ENCODE data around the gene PIRT. TPM values are rescaled to one million over a fixed set of nuclear protein-coding genes. Genes with fewer than 3 reads are reported as not detected.
A peak's percentile ranks its signal among the peaks of the same experiment; 100 is the strongest.

The PIRT gene
- total RNA-seq, 1 donor from 2014 or later = not detected

DNA sequence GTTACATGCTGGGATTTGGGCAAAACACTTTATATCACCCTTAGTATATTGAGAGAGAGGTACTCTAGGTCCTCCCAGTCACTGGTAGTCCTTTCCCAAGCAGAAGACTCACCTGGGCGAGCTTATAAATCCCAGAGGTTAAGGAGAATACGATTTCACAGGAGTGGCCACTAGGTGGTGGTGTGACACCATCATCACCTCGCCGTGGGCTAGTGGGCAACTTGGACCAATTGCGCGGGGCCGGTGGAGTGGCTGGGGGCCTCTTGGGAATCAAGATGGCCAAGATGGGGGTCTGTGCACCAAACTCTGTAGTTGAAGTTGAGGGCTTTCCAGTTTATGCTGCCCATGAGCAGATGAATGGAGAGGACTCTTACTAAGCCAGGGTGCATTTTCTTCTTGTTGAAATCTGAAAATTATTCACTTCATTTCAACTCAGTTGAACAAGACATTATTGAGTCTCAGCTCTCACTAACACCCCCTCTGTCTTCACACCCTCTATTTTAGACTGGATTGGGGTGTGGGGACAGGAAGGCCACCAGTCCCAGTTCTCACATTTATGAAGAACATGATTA, 38.2 kb upstream of the PIRT start:
- no peak for FAIRE-seq
- peak; percentile 4 for DNase-seq (ENCODE audit: low read depth)
- H3K36me3 ChIP-seq (ENCODE audit: insufficient read depth, low read length) = no peaks in the 10 kb centered on the region
- no peaks in the 10 kb centered on the region for H3K27me3 ChIP-seq (ENCODE audit: insufficient read depth, low read length)
- H3K4me1 ChIP-seq (ENCODE audit: insufficient read depth, low read length) = no peaks in the 10 kb centered on the region
- no peaks in the 10 kb centered on the region for H3K9me3 ChIP-seq (ENCODE audit: insufficient read depth, low read depth, low read length)
- Mint-ChIP-seq H3K27me3 (ENCODE audit: low read depth, unreplicated experiment) (peaks cover 9% of the 10 kb centered on the region), H3K9me3 (ENCODE audit: unreplicated experiment) (peaks cover 3% of the 10 kb centered on the region), H3K4me3 (ENCODE audit: unreplicated experiment) (no peak overlapping the region), H3K36me3 (ENCODE audit: low read depth, unreplicated experiment) (no peaks in the 10 kb centered on the region), H3K4me1 (ENCODE audit: low read depth, unreplicated experiment) (no peaks in the 10 kb centered on the region), H3K27ac (ENCODE audit: unreplicated experiment) (no peak overlapping the region)
- H4K20me1 ChIP-seq (ENCODE audit: insufficient read depth, low read length) = no peaks in the 10 kb centered on the region
- H3K4me2 ChIP-seq (ENCODE audit: low read length) = no peak overlapping the region
- H2AFZ ChIP-seq (ENCODE audit: low read depth, low read length) = no peak overlapping the region
- no peak overlapping the region for H3K9ac ChIP-seq (ENCODE audit: low read length)
- no peak overlapping the region for H3K4me3 ChIP-seq (ENCODE audit: insufficient read depth, low read depth, low read length)
- no peak for TF ChIP-seq EZH2 (IDR thresholded peaks at IDR 0.05; ENCODE audit: insufficient read depth, low read length)
- TF ChIP-seq, protein P1, sequence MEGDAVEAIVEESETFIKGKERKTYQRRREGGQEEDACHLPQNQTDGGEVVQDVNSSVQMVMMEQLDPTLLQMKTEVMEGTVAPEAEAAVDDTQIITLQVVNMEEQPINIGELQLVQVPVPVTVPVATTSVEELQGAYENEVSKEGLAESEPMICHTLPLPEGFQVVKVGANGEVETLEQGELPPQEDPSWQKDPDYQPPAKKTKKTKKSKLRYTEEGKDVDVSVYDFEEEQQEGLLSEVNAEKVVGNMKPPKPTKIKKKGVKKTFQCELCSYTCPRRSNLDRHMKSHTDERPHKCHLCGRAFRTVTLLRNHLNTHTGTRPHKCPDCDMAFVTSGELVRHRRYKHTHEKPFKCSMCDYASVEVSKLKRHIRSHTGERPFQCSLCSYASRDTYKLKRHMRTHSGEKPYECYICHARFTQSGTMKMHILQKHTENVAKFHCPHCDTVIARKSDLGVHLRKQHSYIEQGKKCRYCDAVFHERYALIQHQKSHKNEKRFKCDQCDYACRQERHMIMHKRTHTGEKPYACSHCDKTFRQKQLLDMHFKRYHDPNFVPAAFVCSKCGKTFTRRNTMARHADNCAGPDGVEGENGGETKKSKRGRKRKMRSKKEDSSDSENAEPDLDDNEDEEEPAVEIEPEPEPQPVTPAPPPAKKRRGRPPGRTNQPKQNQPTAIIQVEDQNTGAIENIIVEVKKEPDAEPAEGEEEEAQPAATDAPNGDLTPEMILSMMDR (IDR thresholded peaks at IDR 0.05; ENCODE audit: insufficient read depth, low read depth, low read length) = peak; percentile 45
- no peak overlapping the region for H3K27ac ChIP-seq (ENCODE audit: low read depth, low read length)
- H3K79me2 ChIP-seq (ENCODE audit: insufficient read depth, low read length) = no peaks in the 10 kb centered on the region

DNA sequence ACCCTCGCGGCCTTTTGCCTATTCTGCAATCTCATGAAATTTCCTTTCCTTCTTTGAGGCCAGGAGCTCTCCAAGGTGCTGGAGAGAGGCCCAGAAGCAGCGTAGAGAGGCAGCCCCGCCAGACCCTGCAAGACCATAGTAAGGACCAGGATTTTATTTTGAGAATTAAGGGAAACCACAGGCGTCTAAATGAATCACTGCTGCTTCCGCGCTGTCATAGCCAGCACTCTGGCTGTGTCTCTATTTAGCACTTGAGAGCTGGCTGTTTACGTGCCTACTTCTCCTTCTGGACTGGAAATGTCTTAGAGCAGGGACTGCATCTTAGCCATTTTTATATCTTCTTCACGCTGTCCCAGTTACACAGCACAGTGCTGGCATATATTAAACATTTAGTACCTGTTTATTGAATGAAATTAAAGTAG, 37.6 kb upstream of the PIRT start:
- DNase-seq (ENCODE audit: low read depth) (no peak), FAIRE-seq (no peak)
- no peaks in the 10 kb centered on the region for H3K9me3 ChIP-seq (ENCODE audit: insufficient read depth, low read depth, low read length)

DNA sequence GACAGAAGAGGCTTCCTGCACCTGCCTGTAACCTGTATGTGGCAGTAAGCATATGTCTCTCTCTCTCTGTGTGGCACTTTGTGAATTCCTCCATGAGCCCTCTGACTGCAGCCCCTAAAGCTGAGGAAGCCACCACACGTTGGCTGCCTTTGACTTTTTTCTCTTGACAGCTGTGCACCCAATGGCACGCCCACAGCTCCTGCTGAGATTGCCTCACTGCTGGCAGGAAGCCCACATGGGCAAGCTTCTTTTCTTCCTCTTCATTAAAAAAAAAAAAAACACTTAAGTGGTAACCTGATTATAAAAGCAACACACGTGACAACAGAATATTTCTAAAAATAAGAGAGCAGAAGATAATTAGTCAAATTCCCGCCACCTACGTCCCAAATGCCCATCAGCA, 34.0 kb upstream of the PIRT start:
- Histone ChIP-seq H2AFZ (ENCODE audit: low read depth, low read length) (no peak overlapping the region), H3K4me2 (ENCODE audit: low read length) (no peak overlapping the region), H3K36me3 (ENCODE audit: insufficient read depth, low read length) (no peaks in the 10 kb centered on the region), H3K27me3 (ENCODE audit: insufficient read depth, low read length) (no peaks in the 10 kb centered on the region), H3K4me1 (ENCODE audit: insufficient read depth, low read length) (no peaks in the 10 kb centered on the region), H3K9ac (ENCODE audit: low read length) (no peak overlapping the region), H3K79me2 (ENCODE audit: insufficient read depth, low read length) (no peaks in the 10 kb centered on the region), H3K27ac (ENCODE audit: low read depth, low read length) (no peak overlapping the region), H3K4me3 (ENCODE audit: insufficient read depth, low read depth, low read length) (no peak overlapping the region), H4K20me1 (ENCODE audit: insufficient read depth, low read length) (no peaks in the 10 kb centered on the region), H3K9me3 (ENCODE audit: insufficient read depth, low read depth, low read length) (no peaks in the 10 kb centered on the region)
- Mint-ChIP-seq H3K9me3 (ENCODE audit: unreplicated experiment) (peaks cover 9% of the 10 kb centered on the region), H3K27ac (ENCODE audit: unreplicated experiment) (no peak overlapping the region), H3K36me3 (ENCODE audit: low read depth, unreplicated experiment) (no peaks in the 10 kb centered on the region), H3K27me3 (ENCODE audit: low read depth, unreplicated experiment) (peaks cover 6% of the 10 kb centered on the region), H3K4me1 (ENCODE audit: low read depth, unreplicated experiment) (no peaks in the 10 kb centered on the region), H3K4me3 (ENCODE audit: unreplicated experiment) (no peak overlapping the region)
- DNase-seq (ENCODE audit: low read depth) (no peak), FAIRE-seq (no peak)
- no peak for TF ChIP-seq EZH2 (IDR thresholded peaks at IDR 0.05; ENCODE audit: insufficient read depth, low read length)
- TF ChIP-seq, protein P1 (IDR thresholded peaks at IDR 0.05; ENCODE audit: insufficient read depth, low read depth, low read length) = no peak

More for the DNA sequence above, 37.6 kb upstream of the PIRT start:
- Mint-ChIP-seq H3K36me3 (ENCODE audit: low read depth, unreplicated experiment) (no peaks in the 10 kb centered on the region), H3K4me1 (ENCODE audit: low read depth, unreplicated experiment) (no peaks in the 10 kb centered on the region), H3K27me3 (ENCODE audit: low read depth, unreplicated experiment) (peaks cover 9% of the 10 kb centered on the region), H3K9me3 (ENCODE audit: unreplicated experiment) (peaks cover 5% of the 10 kb centered on the region), H3K27ac (ENCODE audit: unreplicated experiment) (no peak overlapping the region), H3K4me3 (ENCODE audit: unreplicated experiment) (no peak overlapping the region)
- Histone ChIP-seq H3K4me3 (ENCODE audit: insufficient read depth, low read depth, low read length) (no peak overlapping the region), H3K4me2 (ENCODE audit: low read length) (no peak overlapping the region), H3K27me3 (ENCODE audit: insufficient read depth, low read length) (no peaks in the 10 kb centered on the region), H3K27ac (ENCODE audit: low read depth, low read length) (no peak overlapping the region), H3K36me3 (ENCODE audit: insufficient read depth, low read length) (no peaks in the 10 kb centered on the region), H2AFZ (ENCODE audit: low read depth, low read length) (no peak overlapping the region), H3K9ac (ENCODE audit: low read length) (no peak overlapping the region), H4K20me1 (ENCODE audit: insufficient read depth, low read length) (no peaks in the 10 kb centered on the region), H3K4me1 (ENCODE audit: insufficient read depth, low read length) (no peaks in the 10 kb centered on the region), H3K79me2 (ENCODE audit: insufficient read depth, low read length) (no peaks in the 10 kb centered on the region)
- no peak for TF ChIP-seq EZH2 (IDR thresholded peaks at IDR 0.05; ENCODE audit: insufficient read depth, low read length)
- TF ChIP-seq, protein P1 (IDR thresholded peaks at IDR 0.05; ENCODE audit: insufficient read depth, low read depth, low read length) = no peak
